Small intestine (tissue), 7 donors: ENCODE measurements around the gene PRKCB. TPM values are rescaled to one million over a fixed set of nuclear protein-coding genes. Genes with fewer than 3 reads are reported as not detected.
"Not testable (repeated sequence)": the region's sequence is repeated elsewhere in the genome, so short reads cannot be mapped to it uniquely, and the experiment has no call there.

Experiments used
- DNase-seq, 2 donors: peaks; one replicate each; pipeline versions ENCODE4 v3.0.0 to v3.0.0-alpha.2; 2013
- FAIRE-seq: peaks from 2 replicates; lab custom pipeline; 2012; peaks lifted over from hg19 to GRCh38; lab: Jason Lieb, UNC
- H3K27ac ChIP-seq, 3 donors: one replicate each; pipeline ENCODE4 v1.5.1; 2013; ENCODE audit warnings: low read length in 2 of 3, mild to moderate bottlenecking in 2 of 3, control low read depth in 1 of 3, inconsistent platforms in 1 of 3, low read depth in 1 of 3, moderate library complexity in 1 of 3
- H3K27me3 ChIP-seq, 3 donors: one replicate each; pipeline ENCODE4 v1.6.1; 2013; ENCODE audit warnings: low read length in 3 of 3, inconsistent platforms in 1 of 3; ENCODE audit not compliant: control insufficient read depth in 3 of 3, insufficient read depth in 3 of 3
- H3K36me3 ChIP-seq, 3 donors: one replicate each; pipeline ENCODE4 v1.6.1; 2013; ENCODE audit warnings: low read length in 3 of 3, inconsistent platforms in 1 of 3, low read depth in 1 of 3, mild to moderate bottlenecking in 1 of 3, moderate library complexity in 1 of 3; ENCODE audit not compliant: control insufficient read depth in 3 of 3, insufficient read depth in 2 of 3
- H3K4me1 ChIP-seq, 3 donors: one replicate each; pipeline ENCODE4 v1.6.1; 2013; ENCODE audit warnings: low read length in 2 of 3, inconsistent platforms in 1 of 3, low read depth in 1 of 3, mild to moderate bottlenecking in 1 of 3, moderate library complexity in 1 of 3; ENCODE audit not compliant: control insufficient read depth in 3 of 3, insufficient read depth in 2 of 3
- H3K4me3 ChIP-seq, 3 donors: one replicate each; pipeline ENCODE4 v1.5.1; 2013; ENCODE audit warnings: low read length in 3 of 3, control low read depth in 1 of 3, inconsistent platforms in 1 of 3, low read depth in 1 of 3, mild to moderate bottlenecking in 1 of 3, moderate library complexity in 1 of 3
- H3K9me3 ChIP-seq, 2 donors: one replicate each; pipeline ENCODE4 v1.6.1; 2013; ENCODE audit warnings: low read depth in 1 of 2, low read length in 1 of 2; ENCODE audit not compliant: control insufficient read depth in 2 of 2, insufficient read depth in 1 of 2
- WGBS, 3 donors: extraction: QIAGEN DNeasy Blood & Tissue Kit; methylation state at CpG; one replicate each; pipeline ENCODE4 v1.1.7; 2013; 5-methylcytosine and 5-hydroxymethylcytosine counted together
- polyA plus RNA-seq, 4 donors: library from polyadenylated mRNA; stranded (reverse) in 3 of 4; unstranded in 1 of 4; fragments of 200-250 nt in 3 of 4; fragments of 120-200 nt in 1 of 4; gene quantifications; one replicate each; pipeline versions ENCODE4 v1.2.1 to v1.2.3, GENCODE V29; 2013
- donor health status: healthy with polysubstance abuse.
- donor health status: control.
- donor health status: control.
- donor health status: Bipolar disorder and iron deficiency.
- donor health status: healthy.

The PRKCB gene
- polyA plus RNA-seq, 4 donors, result 2.3 to 5.1 (median 2.8) TPM

- Histone ChIP-seq H3K9me3 (peaks cover 0 to 3% of the 10 kb centered on the region in 2 donors), H3K27ac (no peak overlapping the region), H3K27me3 (no peaks in the 10 kb centered on the region), H3K4me1 (no peaks in the 10 kb centered on the region), H3K4me3 (no peak overlapping the region), H3K36me3 (no peaks in the 10 kb centered on the region)
- no peak for DNase-seq
- 82 to 90% (median 84%) methylated on average over 2 of the region's 2 CpGs for WGBS, 3 donors
- no peak for FAIRE-seq
Observed at GRCh38 chr16:24140730-24141129, 304.9 kb downstream of the PRKCB start.

- Histone ChIP-seq H3K27me3 (no peaks in the 10 kb centered on the region), H3K27ac (no peak overlapping the region), H3K4me1 (no peaks in the 10 kb centered on the region), H3K36me3 (no peaks in the 10 kb centered on the region), H3K4me3 (no peak overlapping the region), H3K9me3 (peaks cover 0 to 3% of the 10 kb centered on the region in 2 donors)
- FAIRE-seq, result no peak
- DNase-seq, result no peak
- 87 to 92% (median 91%) methylated on average over 5 of the region's 5 CpGs for WGBS, 3 donors
Observed at GRCh38 chr16:24141466-24141865, 305.7 kb downstream of the PRKCB start.

GRCh38 chr16:24141917-24142316 is 306.1 kb downstream of the PRKCB start:
- Histone ChIP-seq H3K4me1 (no peaks in the 10 kb centered on the region), H3K4me3 (no peak overlapping the region), H3K27ac (no peak overlapping the region), H3K36me3 (no peaks in the 10 kb centered on the region), H3K27me3 (no peaks in the 10 kb centered on the region), H3K9me3 (peaks cover 0 to 3% of the 10 kb centered on the region in 2 donors)
- FAIRE-seq (no peak), DNase-seq (no peak)
- WGBS, 3 donors, result 85 to 96% (median 94%) methylated on average over 2 of the region's 2 CpGs

GRCh38 chr16:24145927-24146326 is 310.1 kb downstream of the PRKCB start:
- FAIRE-seq, result no peak
- no peaks in the 10 kb centered on the region for H3K27me3 ChIP-seq
- no peaks in the 10 kb centered on the region for H3K9me3 ChIP-seq
- no peak overlapping the region for H3K4me3 ChIP-seq
- H3K36me3 ChIP-seq, result no peaks in the 10 kb centered on the region
- no peak overlapping the region for H3K27ac ChIP-seq
- no peak for DNase-seq
- WGBS, 3 donors, result 89 to 93% (median 90%) methylated on average over 3 of the region's 3 CpGs
- H3K4me1 ChIP-seq, result no peaks in the 10 kb centered on the region

- H3K4me3 ChIP-seq, result no peak overlapping the region
- H3K27me3 ChIP-seq, result no peaks in the 10 kb centered on the region
- H3K27ac ChIP-seq, result no peak overlapping the region
- DNase-seq (no peak), FAIRE-seq (no peak)
- no peaks in the 10 kb centered on the region for H3K9me3 ChIP-seq
- 75 to 77% (median 77%) methylated on average over 7 of the region's 7 CpGs for WGBS, 3 donors
- H3K36me3 ChIP-seq, result no peaks in the 10 kb centered on the region
- H3K4me1 ChIP-seq, result no peaks in the 10 kb centered on the region
Observed at GRCh38 chr16:24146518-24146917, 310.7 kb downstream of the PRKCB start.

GRCh38 chr16:24149102-24149501 is 313.3 kb downstream of the PRKCB start:
- Histone ChIP-seq H3K27me3 (no peaks in the 10 kb centered on the region), H3K4me1 (no peaks in the 10 kb centered on the region), H3K36me3 (no peaks in the 10 kb centered on the region), H3K4me3 (no peak overlapping the region), H3K27ac (no peak overlapping the region), H3K9me3 (no peaks in the 10 kb centered on the region)
- 80 to 88% (median 80%) methylated on average over 3 of the region's 3 CpGs for WGBS, 3 donors
- DNase-seq (no peak), FAIRE-seq (no peak)

- 78 to 91% (median 86%) methylated on average over 2 of the region's 2 CpGs for WGBS, 3 donors
- Histone ChIP-seq H3K4me3 (no peak overlapping the region), H3K36me3 (no peaks in the 10 kb centered on the region), H3K27me3 (no peaks in the 10 kb centered on the region), H3K4me1 (no peaks in the 10 kb centered on the region), H3K27ac (no peak overlapping the region), H3K9me3 (no peaks in the 10 kb centered on the region)
- DNase-seq (no peak), FAIRE-seq (no peak)
Observed at GRCh38 chr16:24150282-24150681, 314.5 kb downstream of the PRKCB start.

GRCh38 chr16:24151482-24151939 is 315.7 kb downstream of the PRKCB start:
- no peaks in the 10 kb centered on the region for H3K4me1 ChIP-seq
- DNase-seq, result no peak
- H3K9me3 ChIP-seq, result no peaks in the 10 kb centered on the region
- H3K36me3 ChIP-seq, result peaks cover 0 to 2% (median 0%) of the 10 kb centered on the region in 3 donors
- 48 to 75% (median 70%) methylated on average over 5 of the region's 5 CpGs for WGBS, 3 donors
- no peaks in the 10 kb centered on the region for H3K27me3 ChIP-seq
- H3K27ac ChIP-seq, result no peak overlapping the region
- FAIRE-seq, result no peak
- H3K4me3 ChIP-seq, result no peak overlapping the region

- H3K4me1 ChIP-seq, H3K4me3 ChIP-seq, FAIRE-seq, H3K9me3 ChIP-seq, H3K27me3 ChIP-seq, H3K27ac ChIP-seq, DNase-seq, H3K36me3 ChIP-seq: not testable (repeated sequence)
- 77 to 87% (median 84%) methylated on average over 10 of the region's 10 CpGs for WGBS, 3 donors
Observed at GRCh38 chr16:24152048-24152447, 316.3 kb downstream of the PRKCB start.
